Measurements from ENCODE around the gene NXPE1. TPM values are rescaled to one million over a fixed set of nuclear protein-coding genes. Genes with fewer than 3 reads are reported as not detected.

The NXPE1 gene
- total RNA-seq, 3 donors from 2014 or later (not counting 1 experiment from before 2014, with no cell fraction given): not detected

GRCh38 chr11:114511538-114511937, 48.1 kb downstream of the NXPE1 start:
- no peak overlapping the region for H3K27ac Mint-ChIP-seq
- Histone ChIP-seq H3K4me1 (ENCODE audit: control insufficient read depth, insufficient read depth, low read length) (no peaks in the 10 kb centered on the region), H3K9me3 (ENCODE audit: control insufficient read depth, insufficient read depth, low read length) (no peaks in the 10 kb centered on the region), H3K36me3 (ENCODE audit: control insufficient read depth, insufficient read depth, low read length) (no peaks in the 10 kb centered on the region), H3K27me3 (ENCODE audit: control insufficient read depth, insufficient read depth, low read length) (no peaks in the 10 kb centered on the region), H3K27ac (ENCODE audit: low read length) (no peak overlapping the region), H3K4me3 (ENCODE audit: low read length) (no peak overlapping the region)
- peaks cover 6 to 25% of the 10 kb centered on the region in 2 donors for H3K27me3 Mint-ChIP-seq (ENCODE audit: low read depth in 2 of 2)
- no peak overlapping the region for H3K4me3 Mint-ChIP-seq
- TF ChIP-seq, protein P1, sequence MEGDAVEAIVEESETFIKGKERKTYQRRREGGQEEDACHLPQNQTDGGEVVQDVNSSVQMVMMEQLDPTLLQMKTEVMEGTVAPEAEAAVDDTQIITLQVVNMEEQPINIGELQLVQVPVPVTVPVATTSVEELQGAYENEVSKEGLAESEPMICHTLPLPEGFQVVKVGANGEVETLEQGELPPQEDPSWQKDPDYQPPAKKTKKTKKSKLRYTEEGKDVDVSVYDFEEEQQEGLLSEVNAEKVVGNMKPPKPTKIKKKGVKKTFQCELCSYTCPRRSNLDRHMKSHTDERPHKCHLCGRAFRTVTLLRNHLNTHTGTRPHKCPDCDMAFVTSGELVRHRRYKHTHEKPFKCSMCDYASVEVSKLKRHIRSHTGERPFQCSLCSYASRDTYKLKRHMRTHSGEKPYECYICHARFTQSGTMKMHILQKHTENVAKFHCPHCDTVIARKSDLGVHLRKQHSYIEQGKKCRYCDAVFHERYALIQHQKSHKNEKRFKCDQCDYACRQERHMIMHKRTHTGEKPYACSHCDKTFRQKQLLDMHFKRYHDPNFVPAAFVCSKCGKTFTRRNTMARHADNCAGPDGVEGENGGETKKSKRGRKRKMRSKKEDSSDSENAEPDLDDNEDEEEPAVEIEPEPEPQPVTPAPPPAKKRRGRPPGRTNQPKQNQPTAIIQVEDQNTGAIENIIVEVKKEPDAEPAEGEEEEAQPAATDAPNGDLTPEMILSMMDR (IDR thresholded peaks at IDR 0.05): no peak
- WGBS (ENCODE audit: insufficient coverage): 90% methylated on average over 2 of the region's 2 CpGs
- H3K4me1 Mint-ChIP-seq: no peaks in the 10 kb centered on the region
- no peaks in the 10 kb centered on the region for H3K9me3 Mint-ChIP-seq
- H3K36me3 Mint-ChIP-seq: peaks cover 2% of the 10 kb centered on the region
- intact Hi-C loops (cut with micrococcal nuclease): no loop called here
- DNase-seq (no peak), ATAC-seq (no peak)

DNA sequence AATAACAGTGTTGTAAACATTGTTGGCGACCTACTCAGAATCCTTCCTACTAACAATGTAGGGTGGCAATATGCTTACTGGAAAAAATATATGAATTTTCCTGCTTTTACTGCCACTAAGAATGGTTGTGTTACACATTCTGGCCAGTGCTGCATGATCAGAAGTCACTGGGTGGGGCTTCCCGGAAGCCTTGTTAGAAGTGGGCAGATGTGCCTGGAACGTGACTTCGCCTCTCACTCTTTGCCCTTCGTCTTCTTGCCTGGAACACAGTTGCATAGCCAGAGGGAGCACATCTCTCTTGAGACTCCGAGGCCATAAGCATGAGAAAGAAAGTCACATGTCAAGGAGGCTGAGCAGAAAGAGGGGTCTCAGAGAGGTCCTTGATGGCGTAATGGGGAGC, 48.6 kb downstream of the NXPE1 start:
- Histone ChIP-seq H3K27me3 (ENCODE audit: control insufficient read depth, insufficient read depth, low read length) (no peaks in the 10 kb centered on the region), H3K4me1 (ENCODE audit: control insufficient read depth, insufficient read depth, low read length) (no peaks in the 10 kb centered on the region), H3K9me3 (ENCODE audit: control insufficient read depth, insufficient read depth, low read length) (no peaks in the 10 kb centered on the region), H3K4me3 (ENCODE audit: low read length) (no peak overlapping the region), H3K27ac (ENCODE audit: low read length) (no peak overlapping the region), H3K36me3 (ENCODE audit: control insufficient read depth, insufficient read depth, low read length) (no peaks in the 10 kb centered on the region)
- TF ChIP-seq, protein P1 (IDR thresholded peaks at IDR 0.05): no peak
- Mint-ChIP-seq H3K27me3 (ENCODE audit: low read depth in 2 of 2) (peaks cover 11 to 30% of the 10 kb centered on the region in 2 donors), H3K4me1 (no peaks in the 10 kb centered on the region), H3K27ac (no peak overlapping the region), H3K4me3 (no peak overlapping the region), H3K36me3 (peaks cover 6% of the 10 kb centered on the region), H3K9me3 (no peaks in the 10 kb centered on the region)
- intact Hi-C loops (cut with micrococcal nuclease): no loop called here
- WGBS (ENCODE audit: insufficient coverage): 87% methylated on average over 6 of the region's 7 CpGs
- ATAC-seq (no peak), DNase-seq (no peak)

DNA sequence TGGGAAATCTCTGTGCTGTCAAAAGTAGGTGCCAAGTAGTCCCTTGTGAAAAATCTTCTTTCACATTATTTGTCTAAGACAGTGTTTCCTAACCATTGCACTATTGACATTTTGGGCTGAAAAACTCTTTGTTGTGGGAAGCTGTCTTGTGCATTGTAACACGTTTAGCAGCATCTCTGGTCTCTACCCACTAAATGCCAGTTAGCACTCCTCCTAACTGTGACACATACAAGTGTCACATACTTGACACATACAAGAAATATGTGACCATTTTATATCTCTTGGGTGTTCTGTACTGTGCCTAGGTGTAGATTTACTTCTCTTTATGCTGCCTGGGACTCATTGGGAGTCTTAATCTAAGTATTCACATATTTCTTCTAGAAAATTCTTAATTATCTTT, 57.8 kb downstream of the NXPE1 start:
- no peaks in the 10 kb centered on the region for H3K4me1 ChIP-seq (ENCODE audit: control insufficient read depth, insufficient read depth, low read length)
- intact Hi-C loops (cut with micrococcal nuclease): no loop called here
- Mint-ChIP-seq H3K9me3 (no peaks in the 10 kb centered on the region), H3K4me3 (no peak overlapping the region), H3K4me1 (no peaks in the 10 kb centered on the region), H3K36me3 (peaks cover 20% of the 10 kb centered on the region), H3K27ac (no peak overlapping the region), H3K27me3 (ENCODE audit: low read depth in 2 of 2) (peaks cover 17 to 55% of the 10 kb centered on the region in 2 donors)
- ATAC-seq (no peak), DNase-seq (no peak)
- TF ChIP-seq, protein P1 (IDR thresholded peaks at IDR 0.05): no peak
- H3K36me3 ChIP-seq (ENCODE audit: control insufficient read depth, insufficient read depth, low read length): no peaks in the 10 kb centered on the region
- 44% methylated on average over 1 of the region's 1 CpG for WGBS (ENCODE audit: insufficient coverage)
- H3K9me3 ChIP-seq (ENCODE audit: control insufficient read depth, insufficient read depth, low read length): no peaks in the 10 kb centered on the region
- H3K4me3 ChIP-seq (ENCODE audit: low read length): no peak overlapping the region
- H3K27me3 ChIP-seq (ENCODE audit: control insufficient read depth, insufficient read depth, low read length): peaks cover 9% of the 10 kb centered on the region
- H3K27ac ChIP-seq (ENCODE audit: low read length): no peak overlapping the region

DNA sequence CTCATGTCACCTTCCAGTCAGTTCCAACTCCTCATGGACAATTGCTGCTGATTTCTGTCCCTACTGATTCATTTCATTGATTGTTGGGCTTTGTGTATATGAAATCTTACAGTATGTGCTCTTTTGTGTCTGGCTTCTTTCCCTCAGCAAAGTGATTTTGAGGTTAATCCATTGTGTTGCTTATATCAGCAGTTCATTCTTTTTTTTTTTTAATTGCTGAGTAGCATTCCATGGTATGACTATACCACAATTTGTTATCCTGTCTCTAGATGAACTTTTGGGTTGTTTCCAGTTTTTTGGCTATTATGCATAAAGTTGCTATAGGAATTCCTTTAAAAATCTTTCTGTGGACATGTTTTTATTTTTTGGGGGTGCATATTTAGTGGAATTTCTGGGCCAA, 59.9 kb downstream of the NXPE1 start:
- peaks cover 6% of the 10 kb centered on the region for H3K27me3 ChIP-seq (ENCODE audit: control insufficient read depth, insufficient read depth, low read length)
- H3K4me1 Mint-ChIP-seq: no peaks in the 10 kb centered on the region
- TF ChIP-seq, protein P1 (IDR thresholded peaks at IDR 0.05): no peak
- no peak overlapping the region for H3K27ac ChIP-seq (ENCODE audit: low read length)
- peaks cover 2% of the 10 kb centered on the region for H3K36me3 Mint-ChIP-seq
- peaks cover 9 to 34% of the 10 kb centered on the region in 2 donors for H3K27me3 Mint-ChIP-seq (ENCODE audit: low read depth in 2 of 2)
- H3K4me3 Mint-ChIP-seq: no peak overlapping the region
- intact Hi-C loops (cut with micrococcal nuclease): no loop called here
- no peak overlapping the region for H3K4me3 ChIP-seq (ENCODE audit: low read length)
- H3K9me3 ChIP-seq (ENCODE audit: control insufficient read depth, insufficient read depth, low read length): no peaks in the 10 kb centered on the region
- no peaks in the 10 kb centered on the region for H3K36me3 ChIP-seq (ENCODE audit: control insufficient read depth, insufficient read depth, low read length)
- DNase-seq (no peak), ATAC-seq (no peak)
- no peak overlapping the region for H3K27ac Mint-ChIP-seq
- no peaks in the 10 kb centered on the region for H3K9me3 Mint-ChIP-seq
- H3K4me1 ChIP-seq (ENCODE audit: control insufficient read depth, insufficient read depth, low read length): no peaks in the 10 kb centered on the region
